RWPE2 (cell line): Measurements from ENCODE around the gene TPCN2.

Experiments
- ATAC-seq: fragments of 200-7000 bp; cut with Tn5 transposase; 3 replicates; pipeline ENCODE4 v1.9.1; 2021; ENCODE audit warnings: low read depth
- DNase-seq: peaks from one replicate; pipeline ENCODE4 v3.0.0-alpha.2; 2020; ENCODE audit warnings: low spot score
- H3K27ac ChIP-seq: fragments of 450-650 bp; 2 replicates; pipeline ENCODE4 v1.5.1; 2017; ENCODE audit warnings: mild to moderate bottlenecking; ENCODE audit not compliant: poor library complexity, severe bottlenecking
- H3K27me3 ChIP-seq: fragments of 250-450 bp; sonication (Bioruptor Pico); 2 replicates; pipeline ENCODE4 v1.5.1; 2021; ENCODE audit warnings: mild to moderate bottlenecking, moderate library complexity; ENCODE audit not compliant: insufficient read depth, poor library complexity, severe bottlenecking
- H3K36me3 ChIP-seq: fragments of 250-450 bp; sonication (Bioruptor Pico); 2 replicates; pipeline ENCODE4 v1.5.1; 2020; ENCODE audit warnings: low read depth, mild to moderate bottlenecking, moderate library complexity
- H3K4me1 ChIP-seq: fragments of 250-450 bp; sonication (Bioruptor Pico); 2 replicates; pipeline ENCODE4 v1.5.1; 2021; ENCODE audit warnings: mild to moderate bottlenecking, moderate library complexity; ENCODE audit not compliant: insufficient read depth, poor library complexity, severe bottlenecking
- H3K4me3 ChIP-seq: fragments of 250-450 bp; sonication (Bioruptor Pico); 2 replicates; pipeline ENCODE4 v1.5.1; 2021; ENCODE audit warnings: mild to moderate bottlenecking, moderate library complexity; ENCODE audit not compliant: severe bottlenecking
- H3K9me3 ChIP-seq: fragments of 250-450 bp; sonication (Bioruptor Pico); 2 replicates; pipeline ENCODE4 v1.5.1; 2021; ENCODE audit warnings: mild to moderate bottlenecking, moderate library complexity; ENCODE audit not compliant: severe bottlenecking
- TF ChIP-seq, protein P1 (sequence below): fragments of 450-650 bp; IDR thresholded peaks from one replicate; pipeline ENCODE4 v1.5.1; 2017; ENCODE audit warnings: mild to moderate bottlenecking, moderate library complexity; ENCODE audit not compliant: poor library complexity, severe bottlenecking

TPCN2 gene

DNA sequence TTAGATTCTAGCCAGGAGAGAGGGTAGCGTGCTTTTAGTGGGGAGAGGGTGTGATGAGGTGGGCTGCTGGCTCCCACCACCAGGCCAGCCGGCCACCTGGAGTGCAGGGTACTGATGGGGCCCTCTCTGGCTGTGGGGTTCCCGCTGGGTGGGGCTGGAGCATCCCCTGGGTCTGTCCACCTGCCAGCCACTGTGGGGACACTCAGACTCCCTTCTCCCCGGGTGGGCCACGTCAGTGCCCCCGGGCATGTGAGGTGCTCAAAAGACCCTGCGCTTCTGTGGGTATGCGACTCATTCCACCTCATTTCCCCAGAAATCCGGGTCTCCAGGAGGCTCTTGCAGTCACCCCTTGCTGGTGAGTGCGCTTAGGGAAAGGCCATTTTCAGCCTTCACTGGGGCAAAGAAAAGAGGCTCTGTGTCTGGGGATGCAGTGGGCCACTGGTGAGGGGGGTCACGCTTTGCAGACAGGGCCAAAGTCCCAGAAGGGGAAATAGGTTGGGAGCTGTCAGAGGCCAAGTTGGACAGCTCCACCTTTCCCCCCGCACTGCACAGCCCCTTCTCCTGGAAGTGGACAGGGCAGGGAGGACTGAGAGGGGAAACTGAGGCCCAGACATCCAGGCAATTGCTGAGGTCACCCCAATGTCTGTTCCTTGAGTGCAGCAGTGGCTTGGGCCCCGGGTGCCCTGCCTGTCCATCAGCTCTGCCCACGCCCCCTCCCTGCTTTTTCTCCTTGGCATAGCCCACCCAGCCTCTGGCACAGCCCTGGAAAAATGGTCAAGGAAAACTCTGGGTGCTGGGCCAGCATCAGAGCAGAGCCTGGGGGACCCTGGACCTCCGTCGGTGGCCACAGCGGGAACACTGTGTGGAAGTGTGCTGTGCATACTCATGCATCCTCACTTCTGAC lies 53.3 kb downstream of the TPCN2 start:
- no peak overlapping the region for H3K27ac ChIP-seq
- no peak for ATAC-seq

DNA sequence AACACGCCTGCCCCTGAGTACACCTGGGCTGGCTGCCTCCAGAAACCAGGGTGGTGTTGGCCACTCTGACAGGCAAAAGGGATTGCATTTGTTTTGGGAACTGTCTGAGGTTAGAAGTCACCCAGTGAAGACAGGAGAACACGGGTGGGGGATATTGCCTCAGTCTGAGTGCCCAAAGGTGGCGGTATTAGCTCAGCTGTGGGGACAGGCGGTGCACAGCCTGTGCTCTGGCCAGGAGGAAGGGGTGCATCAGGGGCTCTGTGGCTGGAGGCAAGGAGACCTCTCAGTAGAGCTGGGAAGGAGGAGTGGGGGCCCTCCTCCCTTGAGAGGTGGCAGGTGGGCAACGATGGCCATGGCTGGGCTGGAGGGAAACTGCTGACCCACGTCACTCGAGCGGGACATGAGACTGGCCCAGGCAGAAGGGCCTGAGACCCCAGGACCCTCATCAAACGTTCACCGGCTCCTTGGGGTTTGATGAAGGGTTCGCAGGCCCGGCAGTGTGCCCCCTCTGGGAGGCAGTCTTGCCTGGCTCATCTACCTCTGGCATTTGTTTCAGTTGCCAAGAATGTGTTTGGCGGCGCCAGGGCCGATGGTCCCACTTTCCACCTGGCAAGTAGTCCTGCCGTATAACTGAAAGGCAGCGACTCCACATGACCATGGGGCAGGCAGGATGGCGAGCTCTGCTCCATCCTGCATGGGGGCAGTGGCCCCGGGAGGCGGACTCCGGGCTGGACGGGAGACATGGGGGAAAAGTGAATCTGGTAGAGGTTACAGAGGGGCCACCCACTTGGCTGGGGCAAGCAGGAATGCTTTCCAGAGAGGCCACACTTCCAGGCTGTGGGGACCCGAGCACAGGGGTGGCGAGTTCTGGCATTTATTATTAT lies 54.2 kb downstream of the TPCN2 start:
- H3K4me3 ChIP-seq, result no peak overlapping the region
- TF ChIP-seq, protein P1, sequence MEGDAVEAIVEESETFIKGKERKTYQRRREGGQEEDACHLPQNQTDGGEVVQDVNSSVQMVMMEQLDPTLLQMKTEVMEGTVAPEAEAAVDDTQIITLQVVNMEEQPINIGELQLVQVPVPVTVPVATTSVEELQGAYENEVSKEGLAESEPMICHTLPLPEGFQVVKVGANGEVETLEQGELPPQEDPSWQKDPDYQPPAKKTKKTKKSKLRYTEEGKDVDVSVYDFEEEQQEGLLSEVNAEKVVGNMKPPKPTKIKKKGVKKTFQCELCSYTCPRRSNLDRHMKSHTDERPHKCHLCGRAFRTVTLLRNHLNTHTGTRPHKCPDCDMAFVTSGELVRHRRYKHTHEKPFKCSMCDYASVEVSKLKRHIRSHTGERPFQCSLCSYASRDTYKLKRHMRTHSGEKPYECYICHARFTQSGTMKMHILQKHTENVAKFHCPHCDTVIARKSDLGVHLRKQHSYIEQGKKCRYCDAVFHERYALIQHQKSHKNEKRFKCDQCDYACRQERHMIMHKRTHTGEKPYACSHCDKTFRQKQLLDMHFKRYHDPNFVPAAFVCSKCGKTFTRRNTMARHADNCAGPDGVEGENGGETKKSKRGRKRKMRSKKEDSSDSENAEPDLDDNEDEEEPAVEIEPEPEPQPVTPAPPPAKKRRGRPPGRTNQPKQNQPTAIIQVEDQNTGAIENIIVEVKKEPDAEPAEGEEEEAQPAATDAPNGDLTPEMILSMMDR, result peak; percentile 36
- ATAC-seq (no peak), DNase-seq (no peak)
- no peaks in the 10 kb centered on the region for H3K27me3 ChIP-seq
- H3K4me1 ChIP-seq, result no peaks in the 10 kb centered on the region
- H3K9me3 ChIP-seq, result no peaks in the 10 kb centered on the region
- H3K27ac ChIP-seq, result no peak overlapping the region
- H3K36me3 ChIP-seq, result no peaks in the 10 kb centered on the region

More for the DNA sequence above, 53.3 kb downstream of the TPCN2 start:
- Histone ChIP-seq H3K36me3 (no peaks in the 10 kb centered on the region), H3K27me3 (no peaks in the 10 kb centered on the region), H3K9me3 (no peaks in the 10 kb centered on the region), H3K4me3 (no peak overlapping the region), H3K4me1 (no peaks in the 10 kb centered on the region)
- TF ChIP-seq, protein P1, result no peak
- DNase-seq, result no peak

DNA sequence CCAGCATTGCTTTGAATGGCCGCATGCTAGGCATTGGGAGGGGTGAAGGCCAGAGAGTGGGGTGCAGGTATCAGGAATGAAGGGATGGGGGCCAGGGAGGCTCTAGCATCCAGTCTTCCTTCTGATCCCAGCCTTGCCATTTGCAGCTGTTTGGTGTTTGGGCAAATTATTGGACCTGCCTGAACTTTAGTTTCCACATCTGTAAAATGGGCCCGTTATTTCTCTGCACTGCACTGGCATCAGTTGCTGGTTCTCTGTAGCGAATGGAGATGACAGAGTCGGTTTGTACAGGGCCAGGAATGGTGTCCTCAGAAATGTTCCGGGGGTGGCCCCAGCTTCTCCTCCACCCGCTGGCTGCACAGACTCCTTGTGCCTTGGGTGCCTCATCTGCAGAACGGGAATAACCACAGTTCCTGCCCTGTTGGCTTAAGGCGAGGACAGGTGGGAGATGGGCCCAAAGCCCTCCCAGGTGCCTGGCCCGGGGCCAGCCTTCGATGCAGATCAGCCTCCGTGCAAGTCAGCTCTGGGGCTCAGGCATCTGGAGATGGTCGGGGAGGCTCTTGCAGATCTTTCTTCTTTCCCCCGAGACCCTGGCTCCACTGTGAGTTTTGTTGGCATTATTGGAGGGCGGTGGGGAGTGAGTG lies 55.6 kb downstream of the TPCN2 start:
- ATAC-seq, result no peak
- no peak overlapping the region for H3K4me3 ChIP-seq
- no peak overlapping the region for H3K27ac ChIP-seq
- no peaks in the 10 kb centered on the region for H3K27me3 ChIP-seq
- H3K36me3 ChIP-seq, result no peaks in the 10 kb centered on the region
- DNase-seq, result no peak
- no peaks in the 10 kb centered on the region for H3K4me1 ChIP-seq
- TF ChIP-seq, protein P1, result no peak
- no peaks in the 10 kb centered on the region for H3K9me3 ChIP-seq

GRCh38 chr11:69104856-69105395 lies 56.2 kb downstream of the TPCN2 start:
- Histone ChIP-seq H3K4me3 (no peak overlapping the region), H3K27ac (no peak overlapping the region), H3K4me1 (no peaks in the 10 kb centered on the region), H3K36me3 (no peaks in the 10 kb centered on the region), H3K9me3 (no peaks in the 10 kb centered on the region), H3K27me3 (no peaks in the 10 kb centered on the region)
- DNase-seq (no peak), ATAC-seq (no peak)
- TF ChIP-seq, protein P1, result no peak
